Subcutaneous abdominal adipose tissue (tissue), 5 donors: ENCODE data around the gene DENND6A.
"Not testable (repeated sequence)": the region's sequence is repeated elsewhere in the genome, so short reads cannot be mapped to it uniquely, and the experiment has no call there.

Experiments used
- H3K27ac ChIP-seq: one replicate; pipeline ENCODE4 v1.7.0; 2013; ENCODE audit warnings: low read depth, mild to moderate bottlenecking, inconsistent platforms, low read length, moderate library complexity
- H3K27me3 ChIP-seq, 5 donors: one replicate each; pipeline ENCODE4 v1.7.0; 2013; ENCODE audit warnings: low read length in 5 of 5, inconsistent platforms in 1 of 5; ENCODE audit not compliant: control insufficient read depth in 5 of 5, insufficient read depth in 4 of 5
- H3K36me3 ChIP-seq, 5 donors: one replicate each; pipeline ENCODE4 v1.7.0; 2013; ENCODE audit warnings: low read length in 5 of 5; ENCODE audit not compliant: control insufficient read depth in 5 of 5, insufficient read depth in 5 of 5
- H3K4me1 ChIP-seq, 5 donors: one replicate each; pipeline ENCODE4 v1.7.0; 2013; ENCODE audit warnings: low read length in 5 of 5, mild to moderate bottlenecking in 3 of 5, moderate library complexity in 1 of 5; ENCODE audit not compliant: control insufficient read depth in 5 of 5, insufficient read depth in 5 of 5
- H3K4me3 ChIP-seq, 5 donors: one replicate each; pipeline ENCODE4 v1.7.0; 2013; ENCODE audit warnings: low read length in 5 of 5, low read depth in 1 of 5
- H3K9ac ChIP-seq, 5 donors: one replicate each; pipeline ENCODE4 v1.7.0; 2013; ENCODE audit warnings: low read length in 5 of 5, mild to moderate bottlenecking in 4 of 5, moderate library complexity in 3 of 5
- H3K9me3 ChIP-seq, 5 donors: one replicate each; pipeline ENCODE4 v1.7.0; 2013; ENCODE audit warnings: low read length in 5 of 5; ENCODE audit not compliant: control insufficient read depth in 5 of 5
- donor health status: healthy.
- donor health status: healthy.
- donor health status: healthy.
- donor health status: healthy.
- donor health status: healthy.

DENND6A gene

GRCh38 chr3:57727106-57727505, 34.2 kb upstream of the DENND6A start:
- Histone ChIP-seq H3K4me3 (no peak overlapping the region), H3K36me3 (no peaks in the 10 kb centered on the region), H3K27me3 (no peaks in the 10 kb centered on the region), H3K9me3 (no peaks in the 10 kb centered on the region), H3K4me1 (no peaks in the 10 kb centered on the region), H3K27ac (no peak overlapping the region), H3K9ac (no peak overlapping the region)

- no peaks in the 10 kb centered on the region for H3K27me3 ChIP-seq
- no peaks in the 10 kb centered on the region for H3K9me3 ChIP-seq
- no peak overlapping the region for H3K4me3 ChIP-seq
- no peaks in the 10 kb centered on the region for H3K4me1 ChIP-seq
- no peaks in the 10 kb centered on the region for H3K36me3 ChIP-seq
- no peak overlapping the region for H3K27ac ChIP-seq
- H3K9ac ChIP-seq = no peak overlapping the region
These were observed 33.5 kb upstream of the DENND6A start for GRCh38 chr3:57726397-57726796.

GRCh38 chr3:57718118-57718517, 25.2 kb upstream of the DENND6A start:
- Histone ChIP-seq H3K36me3 (no peaks in the 10 kb centered on the region), H3K27me3 (no peaks in the 10 kb centered on the region), H3K4me3 (no peak overlapping the region), H3K4me1 (no peaks in the 10 kb centered on the region), H3K27ac (no peak overlapping the region), H3K9me3 (no peaks in the 10 kb centered on the region), H3K9ac (no peak overlapping the region)

GRCh38 chr3:57717205-57717868, 24.5 kb upstream of the DENND6A start:
- Histone ChIP-seq H3K27me3 (no peaks in the 10 kb centered on the region), H3K27ac (no peak overlapping the region), H3K4me3 (no peak overlapping the region), H3K4me1 (no peaks in the 10 kb centered on the region), H3K36me3 (no peaks in the 10 kb centered on the region), H3K9ac (no peak overlapping the region), H3K9me3 (no peaks in the 10 kb centered on the region)

- no peak overlapping the region for H3K27ac ChIP-seq
- H3K4me1 ChIP-seq = no peaks in the 10 kb centered on the region
- H3K36me3 ChIP-seq = no peaks in the 10 kb centered on the region
- H3K27me3 ChIP-seq = no peaks in the 10 kb centered on the region
- no peak overlapping the region for H3K4me3 ChIP-seq
- no peak overlapping the region for H3K9ac ChIP-seq
- H3K9me3 ChIP-seq = no peaks in the 10 kb centered on the region
These were observed 22.8 kb upstream of the DENND6A start for GRCh38 chr3:57715686-57716085.

- no peak overlapping the region for H3K9ac ChIP-seq
These were observed 16.7 kb upstream of the DENND6A start for GRCh38 chr3:57709559-57709958.

GRCh38 chr3:57709031-57709430, 16.2 kb upstream of the DENND6A start:
- H3K4me3 ChIP-seq = no peak overlapping the region
- H3K36me3 ChIP-seq = no peaks in the 10 kb centered on the region
- peaks cover 0 to 2% (median 0%) of the 10 kb centered on the region in 5 donors for H3K27me3 ChIP-seq
- H3K4me1 ChIP-seq = peaks cover 0 to 5% (median 0%) of the 10 kb centered on the region in 5 donors
- no peak overlapping the region for H3K27ac ChIP-seq
- H3K9me3 ChIP-seq = no peaks in the 10 kb centered on the region
- H3K9ac ChIP-seq = no peak overlapping the region

More at GRCh38 chr3:57709559-57709958, 16.7 kb upstream of the DENND6A start:
- no peak overlapping the region for H3K27ac ChIP-seq
- peaks cover 0 to 2% (median 0%) of the 10 kb centered on the region in 5 donors for H3K27me3 ChIP-seq
- no peaks in the 10 kb centered on the region for H3K36me3 ChIP-seq
- H3K4me1 ChIP-seq = peaks cover 0 to 5% (median 0%) of the 10 kb centered on the region in 5 donors
- H3K4me3 ChIP-seq = no peak overlapping the region
- no peaks in the 10 kb centered on the region for H3K9me3 ChIP-seq

- Histone ChIP-seq H3K27ac (no peak overlapping the region), H3K9me3 (no peaks in the 10 kb centered on the region), H3K36me3 (no peaks in the 10 kb centered on the region), H3K9ac (no peak overlapping the region), H3K27me3 (peaks cover 0 to 2% (median 0%) of the 10 kb centered on the region in 5 donors), H3K4me3 (no peak overlapping the region), H3K4me1 (peaks cover 0 to 5% (median 0%) of the 10 kb centered on the region in 5 donors)
These were observed 13.6 kb upstream of the DENND6A start for GRCh38 chr3:57706462-57706861.

- H3K4me1 ChIP-seq, H3K9me3 ChIP-seq: not testable (repeated sequence)
These were observed 12.5 kb upstream of the DENND6A start for GRCh38 chr3:57705351-57705750.

GRCh38 chr3:57701781-57702180, 8.9 kb upstream of the DENND6A start:
- Histone ChIP-seq H3K27ac (no peak overlapping the region), H3K9ac (no peak overlapping the region), H3K4me3 (no peak overlapping the region), H3K4me1 (no peaks in the 10 kb centered on the region), H3K27me3 (peaks cover 0 to 2% (median 0%) of the 10 kb centered on the region in 5 donors), H3K9me3 (no peaks in the 10 kb centered on the region), H3K36me3 (no peaks in the 10 kb centered on the region)

More at GRCh38 chr3:57705351-57705750, 12.5 kb upstream of the DENND6A start:
- H3K9ac ChIP-seq, H3K36me3 ChIP-seq, H3K4me3 ChIP-seq, H3K27me3 ChIP-seq, H3K27ac ChIP-seq: not testable (repeated sequence)
